GM19468 (cell line): Measurements from ENCODE around the gene SPIC.

Experiments used
- ATAC-seq: cut with Tn5 transposase; IDR thresholded peaks from one replicate; pipeline ENCODE4 v1.9.1; 2021; ENCODE audit warnings: mild to moderate bottlenecking, moderate library complexity, moderate number of reproducible peaks; ENCODE audit not compliant: unreplicated experiment; ENCODE audit errors: extremely low read depth

The SPIC gene

DNA sequence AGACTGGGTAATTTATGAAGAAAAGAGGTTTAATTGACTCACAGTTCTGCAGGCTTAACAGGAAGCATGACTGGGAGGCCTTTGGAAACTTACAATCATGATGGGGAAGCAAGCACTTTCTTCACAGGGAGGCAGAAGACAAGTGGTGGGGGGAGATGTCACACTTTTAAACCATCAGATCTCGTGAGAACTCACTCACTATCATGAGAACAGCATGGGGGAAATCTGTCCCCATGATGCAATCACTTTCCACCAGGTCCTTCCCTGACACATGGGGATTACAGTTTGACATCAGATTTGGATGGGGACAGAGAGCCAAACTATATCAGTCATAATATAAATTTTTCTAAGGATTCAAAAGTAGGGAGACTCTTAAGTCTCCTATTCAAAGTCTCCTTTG is 46.0 kb downstream of the SPIC start:
- ATAC-seq: no peak

DNA sequence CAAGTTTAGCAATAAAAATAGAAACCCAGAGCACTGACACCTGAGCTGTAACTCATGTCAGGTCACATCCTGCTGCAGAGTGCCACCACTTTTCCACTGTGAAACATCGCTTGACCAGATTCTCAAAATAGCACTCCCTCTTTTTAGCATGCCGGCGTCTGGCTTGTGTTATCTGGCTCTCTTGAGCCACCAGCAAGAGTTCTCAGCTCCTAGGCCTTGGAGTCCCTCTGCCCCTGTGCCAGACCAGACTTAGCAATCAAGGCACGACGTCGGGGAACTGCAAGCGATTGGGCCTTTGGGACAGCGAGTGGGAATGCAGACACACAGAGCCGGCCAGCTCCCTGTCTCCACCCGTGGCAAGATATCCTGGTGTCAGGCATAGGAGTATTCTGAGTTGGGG is 52.5 kb downstream of the SPIC start:
- ATAC-seq: no peak

DNA sequence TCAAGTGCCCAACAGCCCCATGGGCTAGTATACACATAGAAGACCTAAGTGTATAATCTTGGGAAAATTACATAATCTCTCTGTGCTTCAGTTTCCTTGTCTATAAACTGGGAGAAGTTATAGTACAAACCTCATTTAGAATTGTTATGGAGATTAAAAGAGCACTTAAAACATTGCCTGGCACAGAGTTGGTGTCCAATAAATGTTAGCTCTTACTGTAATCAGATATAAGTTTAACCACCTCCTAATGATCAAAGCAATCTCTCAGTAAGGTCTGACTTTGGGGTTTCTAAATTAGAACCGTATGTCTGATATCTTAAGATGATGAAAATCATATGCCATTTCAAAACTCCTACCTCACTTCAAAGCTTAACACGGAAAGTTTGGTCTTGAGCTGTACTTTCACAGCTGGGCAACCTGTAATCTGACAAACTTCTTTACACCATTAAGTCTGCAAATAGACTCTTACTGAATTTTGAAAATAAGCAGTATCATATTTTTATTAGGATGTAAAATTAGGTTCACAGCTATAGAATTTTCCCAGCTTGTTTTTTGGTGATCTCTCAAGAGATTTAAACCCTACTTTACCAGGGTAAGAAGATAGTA is 61.0 kb downstream of the SPIC start:
- no peak for ATAC-seq
